Upper lobe of left lung (tissue), 6 donors: Measurements from ENCODE around the gene DPH7. TPM values are rescaled to one million over a fixed set of nuclear protein-coding genes. Genes with fewer than 3 reads are reported as not detected.

Experiments
- ATAC-seq, 2 donors: fragments of 200-7000 bp; cut with Tn5 transposase; one replicate each; pipeline ENCODE4 v1.9.1; 2022; ENCODE audit warnings: mild to moderate bottlenecking in 2 of 2, moderate library complexity in 2 of 2; ENCODE audit not compliant: low FRiP score in 2 of 2
- DNase-seq, 2 donors: peaks; one replicate each; pipeline ENCODE4 v3.0.0-alpha.2; 2019 to 2020
- H3K27ac ChIP-seq, 4 donors: fragments of 200-600 bp; sonication (generic); one replicate each; pipeline ENCODE4 v1.5.1; 2016 to 2019
- H3K27me3 ChIP-seq, 4 donors: fragments of 200-600 bp; sonication (generic); one replicate each; pipeline ENCODE4 v1.5.1; 2017 to 2019
- H3K36me3 ChIP-seq, 4 donors: fragments of 200-600 bp; sonication (generic); one replicate each; pipeline ENCODE4 v1.5.1; 2016 to 2019
- H3K4me1 ChIP-seq, 4 donors: fragments of 200-600 bp; sonication (generic); one replicate each; pipeline ENCODE4 v1.5.1; 2018 to 2019
- H3K4me3 ChIP-seq, 4 donors: fragments of 200-600 bp; sonication (generic); one replicate each; pipeline ENCODE4 v1.5.1; 2017 to 2019; ENCODE audit warnings: mild to moderate bottlenecking in 2 of 4, moderate library complexity in 1 of 4
- H3K9me3 ChIP-seq, 4 donors: fragments of 200-600 bp; sonication (generic); one replicate each; pipeline ENCODE4 v1.5.1; 2018 to 2019
- EP300 ChIP-seq, 4 donors: sonication (generic); formaldehyde crosslinking; IDR thresholded peaks; one replicate each; pipeline ENCODE4 v1.5.1; 2017; ENCODE audit warnings: antibody characterized with exemption in 4 of 4, control low read depth in 2 of 4
- POLR2A ChIP-seq, 4 donors: fragments of 450-650 bp; IDR thresholded peaks; one replicate each; pipeline ENCODE4 v1.5.1; 2016 to 2017; ENCODE audit warnings: antibody characterized with exemption in 4 of 4, mild to moderate bottlenecking in 2 of 4
- POLR2AphosphoS5 ChIP-seq, 2 donors: sonication (generic); formaldehyde crosslinking; IDR thresholded peaks; one replicate each; pipeline ENCODE4 v1.5.1; 2017; ENCODE audit warnings: antibody characterized with exemption in 2 of 2
- WGBS, 2 donors: methylation state at CpG; one replicate each; pipeline ENCODE4 v1.1.5; 2017 to 2018; 5-methylcytosine and 5-hydroxymethylcytosine counted together
- total RNA-seq, 6 donors: library from RNA; depleted of rRNA in 4 of 6; stranded (reverse); fragments of >200 nt in 4 of 6; gene quantifications; one replicate each; pipeline versions ENCODE4 v1.1.0 to v1.2.1, GENCODE V29; 2016 to 2021
- TF ChIP-seq, protein P1 (sequence below), 6 experiments: fragments of 450-650 bp in 4 of 6; fragments of 200-600 bp in 2 of 6; sonication (generic) in 2 of 6; IDR thresholded peaks; one replicate each; pipeline ENCODE4 v1.5.1; 2016 to 2019; ENCODE audit warnings: antibody characterized with exemption in 6 of 6
- donor health status: DM: no; HTN: no; CAD: no; lungs with moderate emphysema.
- donor health status: DM: no; HTN: yes; CAD: no; lungs with severe emphysema.

The DPH7 gene
- total RNA-seq, 6 donors from 2014 or later = 25.5 to 115 (median 42.4) TPM

DNA sequence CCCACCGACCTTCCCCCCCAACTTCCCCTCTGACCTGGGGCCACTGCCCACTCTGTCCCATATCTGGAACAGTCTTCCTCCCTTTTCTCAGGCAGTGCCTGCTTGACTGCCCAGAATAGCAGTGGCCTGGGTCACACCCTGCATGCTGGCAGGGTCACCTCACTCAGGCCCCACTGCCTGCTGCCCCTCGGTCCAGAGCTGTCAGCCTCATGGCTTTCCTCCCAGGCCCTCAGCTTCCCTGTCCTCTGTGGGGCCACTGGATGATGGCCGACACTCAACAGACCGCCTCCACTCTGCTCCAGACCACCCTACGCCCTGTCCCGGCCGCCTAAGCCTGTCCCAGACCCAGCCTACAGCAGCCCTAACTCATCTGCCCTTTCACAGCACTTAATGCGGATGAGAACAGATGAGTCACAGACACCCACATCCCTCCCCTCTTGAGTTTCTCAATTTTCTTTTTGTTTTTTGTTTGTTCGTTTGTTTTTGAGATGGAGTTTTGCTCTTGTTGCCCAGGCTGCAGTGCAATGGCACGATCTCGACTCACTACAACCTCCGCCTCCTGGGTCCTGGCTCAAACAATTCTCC is 34.5 kb downstream of the DPH7 start:
- Histone ChIP-seq H3K36me3 (peaks cover 0 to 12% (median 4%) of the 10 kb centered on the region in 4 donors), H3K4me3 (no peak overlapping the region), H3K27ac (no peak overlapping the region), H3K9me3 (no peaks in the 10 kb centered on the region), H3K27me3 (no peaks in the 10 kb centered on the region), H3K4me1 (no peaks in the 10 kb centered on the region)
- no peak for DNase-seq
- peak; percentile 16 to 31 for ATAC-seq
- WGBS, 2 donors = 89 to 95% methylated on average over 12 of the region's 12 CpGs
- TF ChIP-seq POLR2A (IDR thresholded peaks at IDR 0.05) (no peak), POLR2AphosphoS5 (IDR thresholded peaks at IDR 0.05) (no peak), EP300 (IDR thresholded peaks at IDR 0.05) (no peak)
- TF ChIP-seq, protein P1, sequence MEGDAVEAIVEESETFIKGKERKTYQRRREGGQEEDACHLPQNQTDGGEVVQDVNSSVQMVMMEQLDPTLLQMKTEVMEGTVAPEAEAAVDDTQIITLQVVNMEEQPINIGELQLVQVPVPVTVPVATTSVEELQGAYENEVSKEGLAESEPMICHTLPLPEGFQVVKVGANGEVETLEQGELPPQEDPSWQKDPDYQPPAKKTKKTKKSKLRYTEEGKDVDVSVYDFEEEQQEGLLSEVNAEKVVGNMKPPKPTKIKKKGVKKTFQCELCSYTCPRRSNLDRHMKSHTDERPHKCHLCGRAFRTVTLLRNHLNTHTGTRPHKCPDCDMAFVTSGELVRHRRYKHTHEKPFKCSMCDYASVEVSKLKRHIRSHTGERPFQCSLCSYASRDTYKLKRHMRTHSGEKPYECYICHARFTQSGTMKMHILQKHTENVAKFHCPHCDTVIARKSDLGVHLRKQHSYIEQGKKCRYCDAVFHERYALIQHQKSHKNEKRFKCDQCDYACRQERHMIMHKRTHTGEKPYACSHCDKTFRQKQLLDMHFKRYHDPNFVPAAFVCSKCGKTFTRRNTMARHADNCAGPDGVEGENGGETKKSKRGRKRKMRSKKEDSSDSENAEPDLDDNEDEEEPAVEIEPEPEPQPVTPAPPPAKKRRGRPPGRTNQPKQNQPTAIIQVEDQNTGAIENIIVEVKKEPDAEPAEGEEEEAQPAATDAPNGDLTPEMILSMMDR (IDR thresholded peaks at IDR 0.05) = no peak

DNA sequence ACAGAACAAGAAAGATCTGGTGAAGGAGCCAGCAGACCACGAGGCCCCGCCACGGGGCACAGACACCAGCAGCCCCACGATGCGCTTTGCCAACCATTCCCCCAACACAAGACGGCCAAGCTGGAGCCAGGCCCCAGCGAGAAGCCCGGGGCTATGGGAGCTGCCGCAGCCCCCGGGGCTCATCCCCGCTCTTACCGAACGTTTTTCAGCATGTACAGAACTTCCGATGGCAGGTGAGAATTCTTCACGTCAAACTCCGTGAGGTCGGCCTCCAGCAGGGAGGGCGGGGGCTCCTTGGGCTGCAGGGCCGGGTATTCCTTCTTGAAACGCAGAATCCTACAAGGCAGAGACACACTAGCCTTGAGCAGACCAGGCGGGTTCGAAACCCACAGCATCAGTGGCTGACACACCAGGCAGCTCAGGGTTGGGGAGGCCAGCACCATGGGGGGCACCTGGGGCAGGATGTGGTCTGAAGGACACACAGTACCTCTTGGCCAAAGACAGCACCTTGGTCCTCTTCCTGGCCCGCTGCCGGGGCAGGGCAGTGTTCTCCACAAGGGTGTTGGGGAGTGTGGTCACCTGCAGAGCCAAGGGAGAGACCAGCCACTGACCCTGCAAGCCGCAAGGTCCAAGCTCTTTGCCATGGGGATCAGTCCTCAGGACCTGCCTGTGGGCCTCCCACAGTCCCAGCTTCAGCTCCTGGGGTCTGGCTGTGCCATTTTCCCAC is 35.3 kb downstream of the DPH7 start:
- no peaks in the 10 kb centered on the region for H3K27me3 ChIP-seq
- DNase-seq (no peak), ATAC-seq (peak in 1 of 2 donors; percentile 34)
- H3K4me1 ChIP-seq = no peaks in the 10 kb centered on the region
- no peak overlapping the region for H3K4me3 ChIP-seq
- peaks cover 0 to 12% (median 4%) of the 10 kb centered on the region in 4 donors for H3K36me3 ChIP-seq
- no peak overlapping the region for H3K27ac ChIP-seq
- no peak for TF ChIP-seq POLR2AphosphoS5 (IDR thresholded peaks at IDR 0.05)
- TF ChIP-seq, protein P1 (IDR thresholded peaks at IDR 0.05) = no peak
- TF ChIP-seq POLR2A (IDR thresholded peaks at IDR 0.05) = no peak
- no peak for TF ChIP-seq EP300 (IDR thresholded peaks at IDR 0.05)
- 91 to 93% methylated on average over 14 to 25 of the region's 25 CpGs for WGBS, 2 donors
- H3K9me3 ChIP-seq = no peaks in the 10 kb centered on the region

DNA sequence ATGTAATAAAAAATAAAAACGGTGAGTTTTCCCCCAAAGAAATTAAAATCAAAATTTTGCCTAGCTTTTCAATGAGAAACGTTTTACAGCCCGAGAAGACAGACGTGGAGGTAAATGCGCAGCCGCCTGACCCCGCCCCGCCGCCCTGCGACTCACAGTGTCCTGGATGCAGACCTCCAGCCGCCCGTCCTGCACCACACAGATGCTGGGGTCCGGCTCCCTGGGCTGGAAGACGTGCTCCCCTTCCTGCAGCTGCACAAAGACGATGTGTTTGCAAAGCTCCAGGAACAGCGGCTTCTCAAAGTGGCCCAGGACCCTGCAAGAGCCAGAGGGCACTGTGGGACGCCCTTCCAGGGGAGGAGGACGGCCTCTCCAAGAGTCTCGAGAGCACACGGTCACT is 36.2 kb downstream of the DPH7 start:
- Histone ChIP-seq H3K9me3 (no peaks in the 10 kb centered on the region), H3K27ac (no peak overlapping the region), H3K27me3 (no peaks in the 10 kb centered on the region), H3K4me3 (no peak overlapping the region), H3K36me3 (peaks cover 0 to 12% (median 4%) of the 10 kb centered on the region in 4 donors), H3K4me1 (no peaks in the 10 kb centered on the region)
- DNase-seq (no peak), ATAC-seq (no peak)
- TF ChIP-seq EP300 (IDR thresholded peaks at IDR 0.05) (no peak), POLR2AphosphoS5 (IDR thresholded peaks at IDR 0.05) (no peak), POLR2A (IDR thresholded peaks at IDR 0.05) (no peak)
- TF ChIP-seq, protein P1 (IDR thresholded peaks at IDR 0.05) = no peak
- 87 to 92% methylated on average over 14 to 20 of the region's 20 CpGs for WGBS, 2 donors

DNA sequence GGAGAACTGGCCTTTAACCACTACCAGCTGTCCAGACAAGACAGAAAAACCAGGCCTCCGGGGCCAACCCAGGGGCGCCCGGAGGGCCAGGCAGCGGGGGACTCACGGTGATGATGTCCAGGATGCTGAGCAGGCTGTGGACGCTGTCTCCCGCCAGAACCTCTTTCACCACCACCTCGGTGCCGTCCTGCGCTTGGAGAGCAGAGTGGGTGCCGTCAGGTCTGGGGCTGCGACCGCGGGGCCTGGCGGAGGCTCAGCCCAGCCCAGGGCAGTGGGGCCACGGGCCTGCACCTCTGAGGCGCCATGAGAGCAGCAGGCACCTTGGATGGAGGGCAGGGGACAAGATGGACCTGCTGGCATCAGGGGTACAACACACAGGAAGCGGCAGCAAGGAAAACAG is 38.2 kb downstream of the DPH7 start:
- 89 to 98% methylated on average over 10 to 16 of the region's 18 CpGs for WGBS, 2 donors

More for the DNA sequence above, 38.2 kb downstream of the DPH7 start:
- H3K4me3 ChIP-seq = no peak overlapping the region
- TF ChIP-seq POLR2AphosphoS5 (IDR thresholded peaks at IDR 0.05) = no peak
- TF ChIP-seq POLR2A (IDR thresholded peaks at IDR 0.05) = no peak
- TF ChIP-seq EP300 (IDR thresholded peaks at IDR 0.05) = no peak
- TF ChIP-seq, protein P1 (IDR thresholded peaks at IDR 0.05) = no peak
- no peaks in the 10 kb centered on the region for H3K9me3 ChIP-seq
- peaks cover 0 to 12% (median 4%) of the 10 kb centered on the region in 4 donors for H3K36me3 ChIP-seq
- H3K27me3 ChIP-seq = no peaks in the 10 kb centered on the region
- DNase-seq = no peak
- no peak for ATAC-seq
- peaks cover 0 to 2% (median 0%) of the 10 kb centered on the region in 4 donors for H3K4me1 ChIP-seq
- H3K27ac ChIP-seq = no peak overlapping the region
